GM18498 (cell line): ENCODE data around the gene OR4D11.
"Not testable (repeated sequence)": the region's sequence is repeated elsewhere in the genome, so short reads cannot be mapped to it uniquely, and the experiment has no call there.

ENCODE experiments used
- ATAC-seq: cut with Tn5 transposase; IDR thresholded peaks from one replicate; pipeline ENCODE4 v1.9.1; 2021; ENCODE audit warnings: mild to moderate bottlenecking, moderate library complexity; ENCODE audit not compliant: unreplicated experiment

OR4D11 gene

GRCh38 chr11:59503276-59503675, at the start of gene OR4D11:
Gene OR4D11, plus strand, starts transcription at chr11:59503576. Its CDS starts 0 bp downstream, at chr11:59503576.
- no peak for ATAC-seq

GRCh38 chr11:59456661-59457060, 46.7 kb upstream of the OR4D11 start, which contains the start of gene OR4D6:
Gene OR4D6, plus strand, starts transcription at chr11:59456961. Its CDS starts 0 bp downstream, at chr11:59456961.
- no peak for ATAC-seq

DNA sequence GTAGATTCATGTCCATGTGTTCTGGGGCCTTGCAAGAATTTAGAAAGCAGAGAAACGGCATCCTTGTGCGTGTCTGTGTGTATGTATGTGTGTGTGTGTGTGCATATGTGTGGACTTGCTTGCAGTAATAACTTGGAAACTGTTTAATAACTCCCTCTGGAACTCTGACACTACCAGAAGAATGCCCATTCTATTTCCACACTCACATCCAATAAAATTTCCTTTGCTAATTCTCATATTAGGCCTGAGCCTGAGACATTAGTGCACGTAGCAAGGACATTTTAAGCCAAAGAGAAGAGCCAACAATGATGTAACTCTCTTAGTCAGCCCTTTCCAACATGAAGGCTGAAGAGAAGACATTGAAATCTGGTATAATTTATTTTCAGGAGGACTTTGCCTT, 43.5 kb upstream of the OR4D11 start:
- ATAC-seq = no peak

DNA sequence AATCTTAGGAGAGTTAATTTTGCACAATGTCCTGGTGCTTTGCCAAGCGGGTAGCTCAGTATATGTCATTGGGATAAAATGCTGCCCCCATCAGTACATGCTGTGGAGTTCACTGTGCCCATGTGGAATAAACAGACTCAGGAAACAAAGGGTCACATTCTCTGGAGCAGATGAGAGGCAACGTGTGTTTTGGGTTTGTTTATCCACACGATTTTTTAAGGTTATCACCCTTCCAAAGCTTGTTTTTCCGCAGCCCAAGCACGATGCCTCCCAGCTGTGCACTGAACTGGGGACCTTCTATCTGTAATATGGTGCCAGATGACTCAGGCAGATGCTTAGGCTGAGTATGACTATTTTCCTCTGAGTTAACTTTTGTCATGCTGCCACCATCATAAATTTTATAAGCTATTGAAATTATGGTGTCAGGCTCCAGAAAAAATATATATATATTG, 40.2 kb upstream of the OR4D11 start:
- no peak for ATAC-seq

DNA sequence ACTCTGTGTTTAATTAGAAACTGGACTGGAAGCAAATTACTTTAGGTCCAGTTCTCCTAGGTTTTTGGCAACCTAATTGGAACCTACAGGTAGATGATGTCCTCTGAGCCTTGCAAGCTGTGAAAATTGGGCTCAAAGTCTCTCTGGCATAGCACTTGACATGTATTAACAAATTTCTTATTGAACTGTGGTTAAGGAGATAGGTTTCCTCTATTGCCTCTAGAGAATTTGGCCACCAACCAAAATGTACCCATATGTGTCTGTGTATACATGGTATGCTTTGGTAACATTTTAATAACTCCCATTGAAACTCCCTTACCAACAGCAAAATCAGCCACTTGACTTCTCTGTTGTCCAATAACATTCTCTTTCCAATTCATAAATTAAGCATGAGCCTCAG, 30.4 kb upstream of the OR4D11 start, which contains the start of gene OR4D10:
OR4D10 (plus strand) TSS at position 301 of the 400 bp plus-strand sequence. CDS start 4,115 bp downstream, outside the sequence.
- no peak for ATAC-seq

DNA sequence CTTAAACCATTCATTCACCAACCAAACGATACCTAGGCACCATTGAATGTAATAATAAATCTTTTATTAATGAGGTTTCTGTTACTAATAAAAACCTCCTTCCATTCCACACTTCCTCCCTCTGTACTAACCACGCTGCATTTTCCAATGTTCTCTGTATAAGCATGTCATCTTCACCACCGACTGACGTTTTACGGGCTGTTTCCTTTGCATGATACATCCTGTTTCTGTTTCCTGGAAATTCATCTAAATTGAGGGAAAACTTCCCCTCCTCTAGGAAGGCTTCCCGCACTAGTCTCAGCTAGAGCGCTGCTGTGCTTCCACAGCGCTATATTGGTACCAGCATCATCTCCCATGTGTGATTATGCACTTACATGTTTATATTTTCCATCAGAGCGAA, 28.2 kb upstream of the OR4D11 start:
- ATAC-seq = no peak

DNA sequence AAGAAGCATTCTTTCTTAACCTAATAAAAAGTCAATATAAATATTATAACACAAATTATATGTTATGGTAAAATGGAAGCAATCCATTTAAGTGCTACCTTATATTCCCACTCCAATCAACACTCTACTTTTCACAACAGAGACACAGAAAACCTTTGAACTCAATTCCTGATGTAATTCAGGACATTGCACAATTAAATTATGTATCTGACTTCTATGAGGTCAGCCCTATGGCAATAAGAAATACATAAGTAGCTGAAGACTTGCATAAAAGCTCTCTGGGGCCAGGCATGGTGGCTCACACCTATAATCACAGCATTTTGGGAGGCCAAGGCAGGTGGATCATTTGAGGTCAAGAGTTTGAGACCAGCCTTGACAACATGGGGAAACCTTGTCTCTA, 23.5 kb upstream of the OR4D11 start:
- no peak for ATAC-seq

DNA sequence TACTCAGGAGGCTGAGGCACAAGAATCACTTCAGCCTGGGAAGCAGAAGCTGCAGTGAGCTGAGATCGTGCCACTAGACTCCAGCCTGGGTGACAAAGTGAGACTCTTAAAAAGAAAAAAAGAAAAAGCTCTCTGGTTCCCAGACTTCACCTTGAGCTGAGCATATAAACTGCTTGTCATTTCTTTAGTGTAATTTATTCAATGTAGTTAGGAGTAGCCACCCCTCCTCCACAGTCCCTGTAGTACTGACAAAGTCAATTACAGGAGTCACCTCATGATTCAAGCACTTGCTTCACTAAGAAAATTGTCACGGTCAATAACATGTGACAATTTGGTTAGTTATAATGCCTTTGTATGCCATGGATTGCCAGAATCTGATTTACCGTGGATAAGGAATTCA, 23.0 kb upstream of the OR4D11 start:
- no peak for ATAC-seq

- ATAC-seq = no peak
Measured at GRCh38 chr11:59501931-59502330, 1.4 kb upstream of the OR4D11 start.

- ATAC-seq = no peak
Measured at GRCh38 chr11:59510941-59511589, 7.7 kb downstream of the OR4D11 start, which contains the start of gene OR4D9. Gene OR4D9, plus strand, starts transcription at chr11:59511539. Its CDS starts 3,374 bp downstream, at chr11:59514913.

DNA sequence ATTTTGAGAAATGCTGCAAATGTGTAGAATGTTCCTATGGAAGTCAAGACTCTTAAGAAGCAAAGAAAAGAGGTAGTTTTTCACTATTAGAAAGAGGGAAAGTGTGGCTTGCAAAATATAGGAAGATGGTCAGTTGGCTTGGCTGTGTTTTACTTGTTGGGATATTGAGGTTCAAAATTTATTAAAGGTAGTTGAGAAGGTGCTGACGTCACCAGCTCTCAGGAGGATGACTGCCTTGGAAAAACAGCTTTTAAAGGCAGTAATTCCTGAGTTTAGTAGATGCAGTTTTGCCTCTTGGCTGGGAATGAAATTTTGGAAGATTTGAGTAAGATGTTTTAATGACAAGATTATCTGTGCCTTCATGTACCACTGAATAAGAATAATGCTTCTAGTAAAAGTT, 8.3 kb downstream of the OR4D11 start:
- no peak for ATAC-seq

DNA sequence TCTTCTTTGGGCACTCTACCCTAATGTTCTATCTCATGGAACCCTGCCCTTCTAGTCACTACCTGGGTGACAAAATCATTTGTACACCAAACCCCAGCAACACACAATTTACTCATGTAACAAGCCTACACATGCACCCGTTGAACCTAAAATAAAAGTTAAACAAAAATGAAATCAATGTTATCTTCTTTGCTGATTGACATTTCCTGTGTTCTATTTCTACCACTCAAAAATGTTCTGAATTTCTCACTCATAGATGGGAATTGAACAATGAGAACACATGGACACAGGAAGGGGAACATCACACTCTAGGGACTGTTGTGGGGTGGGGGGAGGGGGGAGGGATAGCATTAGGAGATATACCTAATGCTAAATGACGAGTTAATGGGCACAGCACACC, 16.8 kb downstream of the OR4D11 start:
- not testable (repeated sequence) for ATAC-seq

DNA sequence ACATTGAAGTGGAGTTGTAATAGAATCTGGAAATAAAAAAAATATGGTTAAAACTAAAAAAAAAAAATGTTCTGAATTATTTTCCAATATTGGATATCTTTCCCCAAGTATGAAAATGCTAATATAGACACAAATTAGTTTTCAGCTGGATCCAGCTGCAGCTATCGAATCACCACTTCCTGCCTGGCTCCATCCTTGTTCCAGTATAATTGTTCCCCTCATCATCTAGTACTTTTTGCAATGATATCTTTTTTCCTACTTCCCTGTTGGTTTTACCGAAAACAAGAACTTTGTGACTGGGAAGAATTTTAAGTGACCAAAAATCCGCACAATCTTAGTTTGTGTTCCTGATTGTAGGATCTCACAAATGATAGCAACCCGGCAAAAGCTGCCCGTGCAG, 17.4 kb downstream of the OR4D11 start:
- ATAC-seq = no peak

- no peak for ATAC-seq
Measured at GRCh38 chr11:59523541-59523940, 20.2 kb downstream of the OR4D11 start.

DNA sequence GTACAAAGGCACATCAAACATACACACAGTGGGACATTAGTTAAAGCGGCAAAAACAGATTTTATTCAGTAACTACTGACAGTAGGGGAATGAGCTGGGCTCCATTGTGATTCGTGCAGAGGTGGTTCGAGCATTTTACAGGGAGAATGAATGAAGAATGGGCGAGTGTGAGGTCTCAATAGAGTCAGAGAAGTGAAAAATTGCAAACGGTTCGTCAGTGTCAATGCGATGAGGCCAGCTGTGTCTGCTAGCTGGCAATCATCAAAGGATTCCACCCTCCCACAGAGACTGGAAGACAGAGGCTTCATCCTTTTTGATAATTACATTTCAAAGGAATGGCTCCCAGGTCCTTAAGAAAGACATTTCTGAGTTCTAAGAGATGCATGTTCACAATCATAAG, 25.3 kb downstream of the OR4D11 start:
- no peak for ATAC-seq

DNA sequence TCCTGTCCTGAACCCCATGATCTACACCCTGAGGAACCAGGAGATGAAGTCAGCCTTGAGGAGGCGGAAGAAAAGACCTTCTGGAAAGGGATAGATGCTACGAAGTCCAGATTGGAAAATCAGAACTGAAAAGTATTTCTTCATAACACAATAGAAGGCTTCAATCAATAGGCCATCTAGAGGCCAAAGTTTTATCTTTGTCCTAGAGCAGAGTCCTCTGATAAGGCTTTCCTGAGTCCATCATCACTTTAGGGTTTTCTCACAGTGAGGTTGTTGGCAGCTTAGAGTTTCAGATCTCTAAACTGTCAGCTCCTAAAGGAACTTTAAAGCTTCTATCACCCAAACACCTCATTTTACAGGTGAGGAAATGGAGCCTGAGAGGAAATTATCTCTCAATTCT, 29.2 kb downstream of the OR4D11 start:
- ATAC-seq = no peak

- no peak for ATAC-seq
Measured at GRCh38 chr11:59534676-59535075, 31.3 kb downstream of the OR4D11 start.

- ATAC-seq = no peak
Measured at GRCh38 chr11:59542142-59542810, 38.9 kb downstream of the OR4D11 start.

- ATAC-seq = not testable (repeated sequence)
Measured at GRCh38 chr11:59543713-59544112, 40.3 kb downstream of the OR4D11 start.

- ATAC-seq = no peak
Measured at GRCh38 chr11:59544869-59545178, 41.4 kb downstream of the OR4D11 start.

GRCh38 chr11:59545179-59546020, 42.0 kb downstream of the OR4D11 start:
- ATAC-seq = no peak
